ENCODE data around the gene RTP3. TPM values are rescaled to one million over a fixed set of nuclear protein-coding genes. Genes with fewer than 3 reads are reported as not detected.
"Not testable (repeated sequence)": the region's sequence is repeated elsewhere in the genome, so short reads cannot be mapped to it uniquely, and the experiment has no call there.

RTP3 gene
- polyA plus RNA-seq, 4 donors = not detected

GRCh38 chr3:46516521-46516920 is 18.7 kb downstream of the RTP3 start:
- DNase-seq (ENCODE audit: low read depth in 4 of 4, low spot score in 3 of 4) = no peak

GRCh38 chr3:46517016-46517783 is 19.4 kb downstream of the RTP3 start:
- no peak for DNase-seq (ENCODE audit: low read depth in 4 of 4, low spot score in 3 of 4)

GRCh38 chr3:46517784-46518181 is 20.0 kb downstream of the RTP3 start:
- no peak for DNase-seq (ENCODE audit: low read depth in 4 of 4, low spot score in 3 of 4)

- no peak for DNase-seq (ENCODE audit: low read depth in 4 of 4, low spot score in 3 of 4)
These were observed 22.2 kb downstream of the RTP3 start for GRCh38 chr3:46519952-46520351.

GRCh38 chr3:46520531-46520930 is 22.8 kb downstream of the RTP3 start:
- no peak for DNase-seq (ENCODE audit: low read depth in 4 of 4, low spot score in 3 of 4)

- DNase-seq (ENCODE audit: low read depth in 4 of 4, low spot score in 3 of 4) = no peak
These were observed 23.3 kb downstream of the RTP3 start for GRCh38 chr3:46521096-46521495.

GRCh38 chr3:46522201-46522600 is 24.4 kb downstream of the RTP3 start:
- DNase-seq (ENCODE audit: low read depth in 4 of 4, low spot score in 3 of 4) = not testable (repeated sequence)

- no peak for DNase-seq (ENCODE audit: low read depth in 4 of 4, low spot score in 3 of 4)
These were observed 25.8 kb downstream of the RTP3 start for GRCh38 chr3:46523556-46523955.

- DNase-seq (ENCODE audit: low read depth in 4 of 4, low spot score in 3 of 4) = no peak
These were observed 26.2 kb downstream of the RTP3 start for GRCh38 chr3:46524008-46524407.

GRCh38 chr3:46524832-46525231 is 27.1 kb downstream of the RTP3 start:
- no peak for DNase-seq (ENCODE audit: low read depth in 4 of 4, low spot score in 3 of 4)

- DNase-seq (ENCODE audit: low read depth in 4 of 4, low spot score in 3 of 4) = no peak
These were observed 29.5 kb downstream of the RTP3 start for GRCh38 chr3:46527239-46527638.

GRCh38 chr3:46533091-46533490 is 35.3 kb downstream of the RTP3 start:
- DNase-seq (ENCODE audit: low read depth in 4 of 4, low spot score in 3 of 4) = no peak

GRCh38 chr3:46535746-46536145 is 38.0 kb downstream of the RTP3 start:
- DNase-seq (ENCODE audit: low read depth in 4 of 4, low spot score in 3 of 4) = no peak

- DNase-seq (ENCODE audit: low read depth in 4 of 4, low spot score in 3 of 4) = no peak
These were observed 39.0 kb downstream of the RTP3 start for GRCh38 chr3:46536758-46537157.

- DNase-seq (ENCODE audit: low read depth in 4 of 4, low spot score in 3 of 4) = no peak
These were observed 39.5 kb downstream of the RTP3 start for GRCh38 chr3:46537316-46537715.

GRCh38 chr3:46537779-46538178 is 40.0 kb downstream of the RTP3 start:
- DNase-seq (ENCODE audit: low read depth in 4 of 4, low spot score in 3 of 4) = no peak

- not testable (repeated sequence) for DNase-seq (ENCODE audit: low read depth in 4 of 4, low spot score in 3 of 4)
These were observed 40.6 kb downstream of the RTP3 start for GRCh38 chr3:46538425-46538802.

GRCh38 chr3:46538803-46539442 is 41.1 kb downstream of the RTP3 start:
- no peak for DNase-seq (ENCODE audit: low read depth in 4 of 4, low spot score in 3 of 4)

- DNase-seq (ENCODE audit: low read depth in 4 of 4, low spot score in 3 of 4) = no peak
These were observed 41.7 kb downstream of the RTP3 start for GRCh38 chr3:46539443-46540005.

- DNase-seq (ENCODE audit: low read depth in 4 of 4, low spot score in 3 of 4) = no peak
These were observed 42.8 kb downstream of the RTP3 start for GRCh38 chr3:46540550-46540949.

GRCh38 chr3:46541835-46542234 is 44.1 kb downstream of the RTP3 start:
- no peak for DNase-seq (ENCODE audit: low read depth in 4 of 4, low spot score in 3 of 4)

GRCh38 chr3:46542344-46542743 is 44.6 kb downstream of the RTP3 start:
- DNase-seq (ENCODE audit: low read depth in 4 of 4, low spot score in 3 of 4) = no peak

All from left renal pelvis (tissue), 4 donors.